GM19467 (cell line): ENCODE data around the gene SUPT6H.
"Not testable (repeated sequence)": the region's sequence is repeated elsewhere in the genome, so short reads cannot be mapped to it uniquely, and the experiment has no call there.

Source experiments
- ATAC-seq: cut with Tn5 transposase; IDR thresholded peaks from one replicate; pipeline ENCODE4 v1.9.1; 2021; ENCODE audit warnings: mild to moderate bottlenecking, moderate library complexity; ENCODE audit not compliant: unreplicated experiment

Gene SUPT6H

GRCh38 chr17:28717578-28718332 lies 55.8 kb downstream of the SUPT6H start, which contains the start of gene RAB34:
Gene RAB34, minus strand, starts transcription at chr17:28717868. Its CDS starts 602 bp downstream, at chr17:28717266.
- no peak for ATAC-seq

DNA sequence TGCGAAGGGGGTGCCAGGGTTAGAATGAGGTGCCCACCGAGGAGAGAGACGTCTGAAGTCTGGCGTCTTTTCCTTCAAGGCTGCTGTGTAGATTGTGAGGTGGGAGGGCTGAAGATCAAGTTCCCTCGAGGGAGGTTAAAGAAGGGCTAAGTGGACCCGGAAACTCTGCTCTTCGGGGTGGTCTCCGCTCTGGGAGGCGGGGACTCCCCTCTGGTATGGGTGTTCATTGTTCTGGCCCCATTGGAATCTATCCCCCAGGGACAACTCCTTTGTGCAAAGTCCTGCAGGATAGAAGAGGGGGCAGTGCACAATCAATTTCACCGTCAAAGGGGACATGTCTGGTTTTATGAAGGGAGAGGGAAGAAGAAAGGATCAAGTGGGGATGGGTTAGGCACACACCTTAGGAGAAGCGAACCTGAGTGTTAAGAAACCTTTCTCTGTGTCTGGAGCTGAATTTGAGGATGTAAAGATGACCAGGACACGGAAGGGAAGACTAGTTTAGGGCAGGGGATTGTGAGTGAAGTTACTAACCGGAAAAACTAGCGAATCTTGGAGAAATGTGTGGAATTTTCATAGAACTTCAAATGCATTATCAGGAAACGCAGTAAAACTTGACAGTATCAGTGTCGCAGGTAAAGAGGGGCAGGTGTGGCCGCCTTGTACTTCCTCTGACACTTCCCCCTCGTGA lies 56.5 kb downstream of the SUPT6H start:
- ATAC-seq = no peak

GRCh38 chr17:28719021-28719433 lies 57.0 kb downstream of the SUPT6H start:
- ATAC-seq = no peak

GRCh38 chr17:28720247-28720996 lies 58.4 kb downstream of the SUPT6H start:
- ATAC-seq = no peak

- not testable (repeated sequence) for ATAC-seq
These were observed 59.0 kb downstream of the SUPT6H start for GRCh38 chr17:28720997-28721329.

- ATAC-seq = no peak
These were observed 60.6 kb downstream of the SUPT6H start for GRCh38 chr17:28722417-28723158.

DNA sequence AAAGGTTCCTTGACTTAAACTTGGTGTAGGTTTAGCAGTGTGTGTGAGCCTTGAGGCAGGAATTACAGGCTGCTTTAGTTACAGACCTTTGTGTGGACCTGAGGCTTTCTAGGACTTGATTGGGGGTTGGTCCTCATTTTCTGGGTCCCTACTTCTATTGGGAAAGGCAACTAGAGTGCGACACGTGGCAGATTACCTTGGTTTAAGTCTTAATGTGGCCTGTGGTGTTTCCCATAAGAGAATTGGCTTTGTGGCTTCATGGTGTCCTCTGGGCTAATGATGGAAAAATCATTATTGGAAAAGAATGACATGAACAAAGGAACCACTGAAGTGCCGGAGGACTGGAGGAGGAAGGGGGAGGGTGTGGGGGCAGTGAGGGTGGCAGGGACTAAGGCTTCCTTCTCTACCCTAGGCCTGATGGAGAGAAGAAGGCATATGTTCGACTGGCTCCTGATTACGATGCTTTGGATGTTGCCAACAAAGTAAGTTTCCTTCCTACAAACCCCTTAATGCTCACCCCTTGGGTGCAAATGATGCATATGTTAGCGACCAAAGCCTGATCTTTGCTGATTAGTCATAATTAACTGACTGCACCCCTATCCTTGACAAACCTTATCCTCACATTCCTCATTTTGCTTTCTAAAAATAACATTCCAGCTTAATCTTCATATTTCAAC lies 61.3 kb downstream of the SUPT6H start:
- no peak for ATAC-seq

DNA sequence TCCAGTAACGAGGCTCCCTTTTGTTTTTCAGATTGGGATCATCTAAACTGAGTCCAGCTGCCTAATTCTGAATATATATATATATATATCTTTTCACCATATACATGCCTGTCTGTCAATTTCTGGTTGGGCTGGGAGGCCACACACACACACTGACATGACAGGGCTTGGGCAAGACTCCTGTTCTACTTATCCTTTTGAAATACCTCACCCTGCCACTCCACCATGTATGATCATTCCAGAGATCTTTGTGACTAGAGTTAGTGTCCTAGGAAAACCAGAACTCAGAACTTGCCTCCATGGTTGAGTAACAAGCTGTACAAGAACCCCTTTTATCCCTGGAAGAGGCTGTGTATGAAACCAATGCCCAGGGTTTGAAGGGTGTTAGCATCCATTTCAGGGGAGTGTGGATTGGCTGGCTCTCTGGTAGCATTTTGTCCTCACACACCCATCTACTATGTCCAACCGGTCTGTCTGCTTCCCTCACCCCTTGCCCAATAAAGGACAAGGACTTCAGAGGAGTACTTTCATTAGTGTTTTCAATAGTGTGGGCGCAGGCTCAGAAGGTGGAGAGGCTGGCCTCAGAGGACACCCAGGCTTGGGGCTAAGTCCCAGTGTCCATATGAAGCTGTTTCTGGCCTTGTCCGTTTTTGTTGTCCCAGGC lies 62.0 kb downstream of the SUPT6H start:
- ATAC-seq = not testable (repeated sequence)

DNA sequence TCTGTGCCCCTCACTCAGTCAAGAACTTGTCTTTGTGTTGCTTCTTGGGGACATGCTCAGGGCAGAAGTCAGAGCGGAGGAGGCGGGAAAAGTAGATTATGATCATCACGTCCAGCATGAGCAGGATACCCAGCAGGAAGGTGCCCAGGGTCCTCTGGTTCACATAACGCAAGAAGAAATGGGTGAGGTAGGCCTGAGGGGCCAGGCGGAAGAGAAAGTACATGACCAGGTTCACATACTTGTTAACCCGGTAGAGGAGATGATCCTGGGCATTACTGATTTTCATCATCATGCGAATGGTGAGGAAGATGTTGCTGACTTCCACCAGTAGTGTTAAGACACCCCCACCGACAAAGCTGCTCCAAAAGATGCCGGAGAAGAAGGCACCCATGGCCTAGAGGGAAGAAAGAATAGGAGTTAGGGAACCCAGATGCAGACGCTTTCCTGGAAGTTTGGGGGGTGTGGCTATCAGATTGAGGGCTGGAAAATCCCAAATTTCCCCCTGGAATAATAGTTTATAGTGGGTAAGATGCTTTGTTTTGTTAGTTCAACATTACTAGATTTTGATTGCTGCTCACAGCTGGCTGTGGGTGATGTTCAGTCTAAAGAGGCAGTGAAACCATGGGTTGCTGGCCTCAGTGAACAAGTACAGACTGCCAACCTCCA lies 62.6 kb downstream of the SUPT6H start:
- ATAC-seq = no peak

DNA sequence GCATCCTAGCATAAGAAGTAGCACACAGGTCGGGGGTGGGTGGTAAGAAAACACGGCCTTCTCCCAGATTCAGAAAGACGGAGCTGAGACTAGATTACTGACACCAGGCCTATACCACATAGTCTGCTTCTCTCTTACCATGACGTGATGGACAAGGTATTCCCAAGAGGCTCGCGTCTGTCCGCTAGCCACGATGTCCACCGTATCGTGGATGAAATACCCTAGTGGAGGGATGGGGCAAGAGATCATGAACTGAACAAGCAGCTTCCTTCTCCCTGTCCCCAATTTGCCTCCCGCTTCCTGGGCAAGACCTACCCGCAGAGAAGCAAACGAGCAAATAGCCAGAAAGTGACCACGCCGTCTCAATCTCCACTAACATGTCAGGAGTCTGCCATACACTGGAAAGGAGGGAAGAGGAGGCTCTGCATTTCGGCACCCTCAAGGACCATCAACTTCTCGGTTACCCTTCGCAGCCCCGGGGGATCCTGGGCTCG lies 63.2 kb downstream of the SUPT6H start:
- no peak for ATAC-seq

DNA sequence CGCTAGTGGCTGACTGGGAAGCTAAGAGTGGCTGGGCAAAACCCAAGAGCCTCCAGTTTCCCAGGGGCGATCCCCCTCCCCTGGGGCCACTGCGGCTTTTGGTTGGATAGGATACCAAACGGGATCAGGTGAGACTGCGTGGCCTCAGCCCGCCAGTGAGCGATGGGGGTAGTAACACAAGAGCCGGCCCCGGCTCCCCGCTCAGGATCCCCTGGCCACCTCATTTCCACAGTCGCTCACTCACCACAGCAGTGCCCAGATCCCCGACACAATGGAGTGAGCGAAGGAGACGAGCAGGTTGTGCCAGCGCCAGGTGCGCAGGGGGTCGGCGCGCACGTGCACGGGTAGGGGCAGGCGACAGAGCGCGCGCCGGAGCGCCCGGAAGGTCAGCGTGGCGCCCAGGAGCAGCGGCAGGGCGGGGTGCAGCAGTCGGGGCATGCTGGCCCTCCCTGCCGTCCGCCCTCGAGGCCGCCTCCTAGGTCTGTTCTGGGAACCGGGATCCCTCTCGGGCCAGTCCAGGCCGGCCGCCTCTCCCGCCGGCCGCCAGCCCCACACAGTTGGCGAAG lies 63.7 kb downstream of the SUPT6H start:
- no peak for ATAC-seq

GRCh38 chr17:28726226-28726626 lies 64.2 kb downstream of the SUPT6H start, which contains the start of gene TLCD1:
Gene TLCD1, minus strand, starts transcription at chr17:28726233. Its CDS starts 136 bp downstream, at chr17:28726097.
- ATAC-seq = no peak

DNA sequence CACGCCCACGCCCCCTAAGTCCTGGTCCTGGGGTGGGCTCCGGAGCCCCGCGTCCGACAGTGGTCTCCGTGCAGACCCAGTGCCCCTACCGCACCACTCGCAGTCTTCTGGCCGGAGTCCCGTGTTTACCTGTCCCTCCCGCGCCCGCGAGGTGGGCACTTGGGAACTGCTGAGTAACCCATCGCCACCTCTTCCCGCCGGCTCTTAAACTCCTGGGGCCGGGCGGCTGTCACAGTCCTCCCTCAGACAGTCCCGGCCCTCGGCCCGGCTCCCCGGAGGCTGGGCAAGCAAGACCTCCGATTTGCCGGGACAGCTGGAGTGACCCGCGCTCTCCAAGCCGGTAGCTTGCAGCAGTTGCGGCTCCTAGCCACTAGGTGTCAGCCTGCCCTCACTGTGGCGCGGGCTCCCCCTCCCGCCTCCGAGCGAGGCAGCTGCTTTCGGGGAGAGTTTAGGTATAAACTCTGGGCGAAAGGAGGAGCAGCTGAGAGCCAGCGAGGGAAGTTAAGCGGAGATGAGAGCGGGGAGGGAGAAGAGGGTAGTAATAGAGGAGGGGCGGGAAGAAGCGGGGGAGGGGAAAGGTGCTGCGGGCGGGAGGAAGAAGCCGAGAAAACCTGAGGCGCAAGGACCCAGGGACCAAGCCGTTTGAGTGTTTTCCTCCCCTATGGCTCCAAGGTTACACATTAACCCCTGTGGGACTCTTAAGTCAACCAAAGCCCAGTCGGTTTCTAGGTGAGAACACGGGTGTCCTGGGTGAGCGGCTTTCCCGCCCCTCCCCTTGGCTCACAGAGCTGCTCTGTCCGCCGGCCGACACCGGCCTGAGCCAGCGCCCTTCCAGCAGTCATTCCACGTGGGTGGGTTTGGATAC lies 64.9 kb downstream of the SUPT6H start:
- ATAC-seq = peak; percentile 43

DNA sequence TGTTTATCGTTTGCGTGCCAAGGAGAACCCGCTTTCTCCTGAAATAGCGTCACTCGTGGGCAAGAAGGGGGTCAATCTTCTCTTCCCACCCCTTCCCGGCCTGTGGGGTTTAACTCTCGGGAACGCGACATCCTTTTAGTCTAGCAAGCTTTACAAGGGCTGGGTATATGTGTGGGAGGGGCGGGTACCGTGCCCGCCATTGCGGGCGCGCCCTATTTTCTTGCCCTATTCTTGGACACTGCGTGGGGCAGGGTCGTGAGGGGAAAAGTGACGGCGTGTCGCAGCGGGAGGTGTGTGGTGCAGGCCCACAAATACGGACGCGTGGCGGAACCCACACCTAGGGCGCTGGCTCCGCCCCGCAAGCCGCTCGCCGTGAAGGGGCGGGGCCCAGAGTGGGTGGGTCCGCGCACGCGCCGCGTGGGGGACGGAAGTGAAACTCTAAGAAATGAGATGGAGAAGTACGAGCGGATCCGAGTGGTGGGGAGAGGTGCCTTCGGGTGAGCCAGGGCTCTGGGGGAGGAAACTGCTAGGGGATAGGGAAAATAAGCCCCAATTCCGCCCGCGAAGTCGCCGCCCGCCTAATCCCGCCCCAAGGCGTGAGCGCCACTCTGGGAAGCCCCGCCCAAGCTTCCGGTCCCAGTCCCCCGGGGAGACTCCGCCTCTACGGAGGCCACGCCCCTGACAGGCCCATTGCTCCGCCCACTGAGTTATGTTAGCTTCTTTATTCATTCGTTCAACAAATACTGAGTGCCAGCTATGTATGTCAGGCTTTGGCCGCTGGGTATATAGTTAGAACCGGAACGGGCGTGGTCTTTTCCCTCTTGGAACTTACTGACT lies 66.6 kb downstream of the SUPT6H start, which contains the start of gene NEK8:
NEK8 (plus strand) TSS at position 425 of the 837 bp plus-strand sequence; CDS start at position 451, 26 bp downstream.
- peak; percentile 32 for ATAC-seq

GRCh38 chr17:28729950-28730330 lies 67.9 kb downstream of the SUPT6H start:
- no peak for ATAC-seq

GRCh38 chr17:28733346-28733745 lies 71.3 kb downstream of the SUPT6H start:
- ATAC-seq = no peak
